ENCODE results near the gene ANKS1B. TPM values are rescaled to one million over a fixed set of nuclear protein-coding genes. Genes with fewer than 3 reads are reported as not detected.

Gene ANKS1B
- total and polyA plus RNA-seq, 10 of the 15 experiments (the other 5 are each of a cell fraction or from before 2014, with no cell fraction given) = 0.16 to 1.3 (median 0.82) TPM; not detected in 7

DNA sequence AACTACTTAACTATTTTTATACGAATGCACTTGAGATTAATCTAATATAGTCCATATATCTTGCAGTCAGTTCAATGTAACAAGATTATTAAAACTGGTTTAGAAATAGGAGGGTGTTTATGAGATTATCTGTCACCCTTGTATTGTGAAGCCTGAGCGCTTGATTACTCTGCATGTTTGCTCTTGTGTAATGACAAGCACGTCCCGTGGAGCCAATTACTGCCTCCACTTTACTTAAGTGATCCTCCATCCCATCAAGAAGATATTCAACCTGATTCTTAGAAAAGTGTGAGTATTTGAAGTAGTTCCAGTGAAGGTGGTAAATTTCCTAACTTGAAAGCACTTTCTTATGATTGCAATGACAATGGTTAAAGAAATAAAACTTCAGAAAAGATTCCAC, 752.4 kb downstream of the ANKS1B start:
- intact Hi-C loops (cut with micrococcal nuclease; ENCODE audit: unreplicated experiment) (no loop called here), in situ Hi-C loops (cut with MboI) (no loop called here)
- H2AFZ ChIP-seq (ENCODE audit: control insufficient read depth, low read depth, low read length) = no peak overlapping the region
- H3K9ac ChIP-seq (ENCODE audit: control insufficient read depth, insufficient read depth, low read length) = no peak overlapping the region
- BruUV-seq (replicated peaks) = no TSS peak
- H3K36me3 ChIP-seq (ENCODE audit: control insufficient read depth in 2 of 2, insufficient read depth in 2 of 2, low read length in 1 of 2) = no peaks in the 10 kb centered on the region; a peak in 1 of 4 replicates
- ChIA-PET RAD21 (ENCODE audit: unreplicated experiment) (no interaction called here), POLR2A (no interaction called here), SMC1A (ENCODE audit: uncharacterized antibody, unreplicated experiment) (interaction anchor here (1.1 to 1.4 kb wide), 2 partner anchors 13 to 188 kb away, joined by 3 read pairs; no protein-coding TSS in a partner anchor), CTCF (interaction anchor here (1.8 kb wide), 1 partner anchor 17 kb away, joined by 8 read pairs; no protein-coding TSS in a partner anchor)
- H4K20me1 ChIP-seq (ENCODE audit: control insufficient read depth, insufficient read depth) = no peaks in the 10 kb centered on the region
- no peaks in the 10 kb centered on the region for H3K9me3 ChIP-seq (replicated peaks; ENCODE audit: control insufficient read depth, insufficient read depth, low read length)
- H3K4me1 ChIP-seq (ENCODE audit: control insufficient read depth, insufficient read depth, low read length) = no peaks in the 10 kb centered on the region
- no peaks in the 10 kb centered on the region for H3K79me2 ChIP-seq (ENCODE audit: control insufficient read depth, insufficient read depth, low read length)
- no peak overlapping the region for H3K4me3 ChIP-seq
- FAIRE-seq = no peak
- WGBS (ENCODE audit: insufficient coverage, insufficient replicate concordance, low lambda C conversion rate, missing lambda C conversion rate) = 64% methylated on average over 4 of the region's 4 CpGs
- no peak for ATAC-seq
- no peak for DNase-seq (ENCODE audit: low read depth, low spot score)
- no peak overlapping the region for H3K4me2 ChIP-seq (ENCODE audit: control insufficient read depth, insufficient read depth)
- H3K27me3 ChIP-seq (replicated peaks in 1 of 2; ENCODE audit: control insufficient read depth in 2 of 2, insufficient read depth in 2 of 2, low read length in 1 of 2) = no peaks in the 10 kb centered on the region
- no peak overlapping the region for H3K27ac ChIP-seq (ENCODE audit: control insufficient read depth, insufficient read depth)
- TF ChIP-seq MXI1 (IDR thresholded peaks at IDR 0.05; ENCODE audit: low read depth, low read length) (no peak), SREBF1 (IDR thresholded peaks at IDR 0.05; ENCODE audit: low read length) (no peak), DPF2 (IDR thresholded peaks at IDR 0.05) (no peak), CHD2 (IDR thresholded peaks at IDR 0.05; ENCODE audit: borderline replicate concordance, low read depth, low read length) (no peak), CHD1 (IDR thresholded peaks at IDR 0.05; ENCODE audit: low read depth, low read length) (no peak), RFX5 (IDR thresholded peaks at IDR 0.05; ENCODE audit: low read depth, low read length) (no peak), CEBPB (IDR thresholded peaks at IDR 0.05; ENCODE audit: borderline replicate concordance in 1 of 2, low read depth in 2 of 2, low read length in 2 of 2) (no peak), CHD4 (IDR thresholded peaks at IDR 0.05) (no peak), BMI1 (IDR thresholded peaks at IDR 0.05; ENCODE audit: borderline replicate concordance) (no peak), ZNF384 (IDR thresholded peaks at IDR 0.05; ENCODE audit: borderline replicate concordance, low read depth, low read length) (no peak), KDM1A (IDR thresholded peaks at IDR 0.05; ENCODE audit: borderline replicate concordance) (no peak), NR2C1 (IDR thresholded peaks at IDR 0.05) (no peak), POLR2AphosphoS2 (IDR thresholded peaks at IDR 0.05; ENCODE audit: low read depth, low read length) (no peak), ZNF207 (IDR thresholded peaks at IDR 0.05; ENCODE audit: borderline replicate concordance) (no peak), SMC3 (IDR thresholded peaks at IDR 0.05; ENCODE audit: borderline replicate concordance, low read length) (no peak)
- TF ChIP-seq, protein P1, sequence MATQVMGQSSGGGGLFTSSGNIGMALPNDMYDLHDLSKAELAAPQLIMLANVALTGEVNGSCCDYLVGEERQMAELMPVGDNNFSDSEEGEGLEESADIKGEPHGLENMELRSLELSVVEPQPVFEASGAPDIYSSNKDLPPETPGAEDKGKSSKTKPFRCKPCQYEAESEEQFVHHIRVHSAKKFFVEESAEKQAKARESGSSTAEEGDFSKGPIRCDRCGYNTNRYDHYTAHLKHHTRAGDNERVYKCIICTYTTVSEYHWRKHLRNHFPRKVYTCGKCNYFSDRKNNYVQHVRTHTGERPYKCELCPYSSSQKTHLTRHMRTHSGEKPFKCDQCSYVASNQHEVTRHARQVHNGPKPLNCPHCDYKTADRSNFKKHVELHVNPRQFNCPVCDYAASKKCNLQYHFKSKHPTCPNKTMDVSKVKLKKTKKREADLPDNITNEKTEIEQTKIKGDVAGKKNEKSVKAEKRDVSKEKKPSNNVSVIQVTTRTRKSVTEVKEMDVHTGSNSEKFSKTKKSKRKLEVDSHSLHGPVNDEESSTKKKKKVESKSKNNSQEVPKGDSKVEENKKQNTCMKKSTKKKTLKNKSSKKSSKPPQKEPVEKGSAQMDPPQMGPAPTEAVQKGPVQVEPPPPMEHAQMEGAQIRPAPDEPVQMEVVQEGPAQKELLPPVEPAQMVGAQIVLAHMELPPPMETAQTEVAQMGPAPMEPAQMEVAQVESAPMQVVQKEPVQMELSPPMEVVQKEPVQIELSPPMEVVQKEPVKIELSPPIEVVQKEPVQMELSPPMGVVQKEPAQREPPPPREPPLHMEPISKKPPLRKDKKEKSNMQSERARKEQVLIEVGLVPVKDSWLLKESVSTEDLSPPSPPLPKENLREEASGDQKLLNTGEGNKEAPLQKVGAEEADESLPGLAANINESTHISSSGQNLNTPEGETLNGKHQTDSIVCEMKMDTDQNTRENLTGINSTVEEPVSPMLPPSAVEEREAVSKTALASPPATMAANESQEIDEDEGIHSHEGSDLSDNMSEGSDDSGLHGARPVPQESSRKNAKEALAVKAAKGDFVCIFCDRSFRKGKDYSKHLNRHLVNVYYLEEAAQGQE (IDR thresholded peaks at IDR 0.05; ENCODE audit: low read depth, low read length) = no peak
- TF ChIP-seq, protein P2, sequence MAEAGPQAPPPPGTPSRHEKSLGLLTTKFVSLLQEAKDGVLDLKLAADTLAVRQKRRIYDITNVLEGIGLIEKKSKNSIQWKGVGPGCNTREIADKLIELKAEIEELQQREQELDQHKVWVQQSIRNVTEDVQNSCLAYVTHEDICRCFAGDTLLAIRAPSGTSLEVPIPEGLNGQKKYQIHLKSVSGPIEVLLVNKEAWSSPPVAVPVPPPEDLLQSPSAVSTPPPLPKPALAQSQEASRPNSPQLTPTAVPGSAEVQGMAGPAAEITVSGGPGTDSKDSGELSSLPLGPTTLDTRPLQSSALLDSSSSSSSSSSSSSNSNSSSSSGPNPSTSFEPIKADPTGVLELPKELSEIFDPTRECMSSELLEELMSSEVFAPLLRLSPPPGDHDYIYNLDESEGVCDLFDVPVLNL (IDR thresholded peaks at IDR 0.05; ENCODE audit: low read depth, low read length) = no peak
- TF ChIP-seq, protein P3, sequence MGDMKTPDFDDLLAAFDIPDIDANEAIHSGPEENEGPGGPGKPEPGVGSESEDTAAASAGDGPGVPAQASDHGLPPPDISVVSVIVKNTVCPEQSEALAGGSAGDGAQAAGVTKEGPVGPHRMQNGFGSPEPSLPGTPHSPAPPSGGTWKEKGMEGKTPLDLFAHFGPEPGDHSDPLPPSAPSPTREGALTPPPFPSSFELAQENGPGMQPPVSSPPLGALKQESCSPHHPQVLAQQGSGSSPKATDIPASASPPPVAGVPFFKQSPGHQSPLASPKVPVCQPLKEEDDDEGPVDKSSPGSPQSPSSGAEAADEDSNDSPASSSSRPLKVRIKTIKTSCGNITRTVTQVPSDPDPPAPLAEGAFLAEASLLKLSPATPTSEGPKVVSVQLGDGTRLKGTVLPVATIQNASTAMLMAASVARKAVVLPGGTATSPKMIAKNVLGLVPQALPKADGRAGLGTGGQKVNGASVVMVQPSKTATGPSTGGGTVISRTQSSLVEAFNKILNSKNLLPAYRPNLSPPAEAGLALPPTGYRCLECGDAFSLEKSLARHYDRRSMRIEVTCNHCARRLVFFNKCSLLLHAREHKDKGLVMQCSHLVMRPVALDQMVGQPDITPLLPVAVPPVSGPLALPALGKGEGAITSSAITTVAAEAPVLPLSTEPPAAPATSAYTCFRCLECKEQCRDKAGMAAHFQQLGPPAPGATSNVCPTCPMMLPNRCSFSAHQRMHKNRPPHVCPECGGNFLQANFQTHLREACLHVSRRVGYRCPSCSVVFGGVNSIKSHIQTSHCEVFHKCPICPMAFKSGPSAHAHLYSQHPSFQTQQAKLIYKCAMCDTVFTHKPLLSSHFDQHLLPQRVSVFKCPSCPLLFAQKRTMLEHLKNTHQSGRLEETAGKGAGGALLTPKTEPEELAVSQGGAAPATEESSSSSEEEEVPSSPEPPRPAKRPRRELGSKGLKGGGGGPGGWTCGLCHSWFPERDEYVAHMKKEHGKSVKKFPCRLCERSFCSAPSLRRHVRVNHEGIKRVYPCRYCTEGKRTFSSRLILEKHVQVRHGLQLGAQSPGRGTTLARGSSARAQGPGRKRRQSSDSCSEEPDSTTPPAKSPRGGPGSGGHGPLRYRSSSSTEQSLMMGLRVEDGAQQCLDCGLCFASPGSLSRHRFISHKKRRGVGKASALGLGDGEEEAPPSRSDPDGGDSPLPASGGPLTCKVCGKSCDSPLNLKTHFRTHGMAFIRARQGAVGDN (IDR thresholded peaks at IDR 0.05) = no peak
